GM15510 (cell line): ENCODE results near the gene TMEM43.

Experiments used
- POLR2A ChIP-seq: IDR thresholded peaks from 3 replicates; pipeline ENCODE4 v1.6.1; 2011; ENCODE audit warnings: borderline replicate concordance; ENCODE audit not compliant: insufficient read length; ENCODE audit errors: extremely low read depth

Gene TMEM43, protein sequence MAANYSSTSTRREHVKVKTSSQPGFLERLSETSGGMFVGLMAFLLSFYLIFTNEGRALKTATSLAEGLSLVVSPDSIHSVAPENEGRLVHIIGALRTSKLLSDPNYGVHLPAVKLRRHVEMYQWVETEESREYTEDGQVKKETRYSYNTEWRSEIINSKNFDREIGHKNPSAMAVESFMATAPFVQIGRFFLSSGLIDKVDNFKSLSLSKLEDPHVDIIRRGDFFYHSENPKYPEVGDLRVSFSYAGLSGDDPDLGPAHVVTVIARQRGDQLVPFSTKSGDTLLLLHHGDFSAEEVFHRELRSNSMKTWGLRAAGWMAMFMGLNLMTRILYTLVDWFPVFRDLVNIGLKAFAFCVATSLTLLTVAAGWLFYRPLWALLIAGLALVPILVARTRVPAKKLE

DNA sequence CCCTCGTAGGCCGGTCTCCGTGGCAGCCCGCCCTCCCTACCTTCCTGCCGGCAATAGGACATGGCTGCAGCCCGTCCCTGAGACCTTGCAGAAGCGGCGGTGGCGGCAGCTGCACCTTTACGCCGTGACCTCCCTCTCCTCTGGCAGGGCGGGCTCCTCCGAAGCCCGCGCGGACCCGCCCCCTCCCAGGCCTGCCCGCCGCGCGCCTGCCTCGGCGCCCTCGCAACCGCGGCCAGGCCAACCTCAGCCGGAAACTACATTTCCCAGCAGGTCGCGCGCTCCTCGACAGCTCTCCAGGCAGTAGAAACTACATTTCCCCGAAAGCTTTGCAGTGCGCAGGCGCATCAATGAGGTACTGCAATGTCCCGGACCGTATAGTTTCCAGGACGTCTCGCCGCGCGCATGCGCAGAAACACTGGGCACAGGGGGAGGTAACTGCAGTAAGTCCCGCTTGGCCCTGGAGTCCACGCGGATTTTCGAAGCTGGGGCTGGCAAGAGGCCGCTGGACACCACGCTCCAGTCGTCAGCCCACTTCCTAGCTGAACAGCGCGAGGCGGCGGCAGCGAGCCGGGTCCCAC lies at the start of gene TMEM43, which contains the start of gene CHCHD4:
Gene TMEM43 (plus strand): TSS at position 438 of the 578 bp plus-strand sequence. CDS start 142 bp downstream, outside the sequence.
Gene CHCHD4 (minus strand): TSS at position 256 of the 578 bp plus-strand sequence. CDS start 194 bp downstream, at position 62.
- TF ChIP-seq POLR2A: peak; percentile 39

DNA sequence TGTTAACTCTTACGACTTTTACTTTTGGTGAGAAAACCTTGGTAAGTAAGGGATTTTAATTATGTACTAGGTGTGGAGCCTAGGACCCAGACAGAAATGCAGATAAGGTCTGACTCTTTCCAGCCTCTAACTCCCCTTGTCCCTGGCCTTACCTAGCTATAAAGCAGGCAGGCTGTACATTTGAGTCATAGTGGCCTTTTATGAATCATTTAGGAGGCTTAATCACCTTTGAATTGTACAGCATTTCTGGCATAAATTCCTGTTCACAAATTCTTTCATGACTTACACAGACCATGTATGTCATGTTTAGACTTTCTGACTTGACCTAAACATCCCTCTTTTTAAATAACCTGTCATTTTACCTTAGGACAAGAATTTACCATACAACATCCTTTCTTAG lies 47.5 kb upstream of the TMEM43 start:
- no peak for TF ChIP-seq POLR2A

DNA sequence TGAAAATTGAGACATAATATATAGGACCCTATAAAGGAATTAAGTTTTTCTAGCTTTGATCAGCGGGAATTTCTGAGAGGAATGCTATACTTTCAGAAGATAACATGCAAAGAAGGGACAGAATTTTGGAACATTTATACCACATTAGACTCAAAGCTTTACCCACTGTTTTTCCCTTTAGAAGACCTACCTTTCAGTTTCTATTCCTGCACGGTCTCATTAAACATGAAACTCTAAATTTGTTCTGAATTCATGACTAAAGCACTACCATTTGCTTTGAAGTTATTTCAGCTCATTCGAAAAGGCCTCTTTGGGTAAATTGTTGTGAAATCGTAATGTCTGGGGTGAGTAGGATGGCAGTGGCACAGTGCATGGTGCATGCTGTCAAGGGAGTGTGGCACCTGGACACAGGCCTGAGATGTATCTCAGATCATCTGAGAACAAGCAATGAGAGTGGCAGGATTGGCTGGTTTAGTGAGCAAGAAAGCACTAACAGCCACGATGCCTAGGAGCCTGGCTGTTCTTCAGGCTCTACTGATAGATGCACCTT lies 42.7 kb upstream of the TMEM43 start:
- TF ChIP-seq POLR2A: no peak

DNA sequence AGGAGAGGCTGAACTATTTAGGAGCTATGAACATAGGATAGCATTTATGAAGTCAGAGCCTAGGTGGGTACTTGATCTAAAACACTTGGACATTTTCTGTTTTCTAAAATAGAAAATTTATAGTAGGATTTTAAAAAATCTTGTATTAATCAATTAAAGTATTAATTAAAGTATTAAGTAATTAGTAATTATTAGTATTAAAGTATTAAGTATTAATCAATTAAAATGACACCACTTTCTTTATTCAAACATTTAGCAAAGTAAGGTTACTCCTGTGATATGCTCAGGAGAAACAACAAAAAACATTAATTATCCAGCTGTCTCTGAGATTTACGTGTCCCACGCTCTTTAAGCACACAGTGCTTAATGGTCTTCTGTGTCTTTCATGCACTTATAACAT lies 32.4 kb upstream of the TMEM43 start:
- TF ChIP-seq POLR2A: no peak

DNA sequence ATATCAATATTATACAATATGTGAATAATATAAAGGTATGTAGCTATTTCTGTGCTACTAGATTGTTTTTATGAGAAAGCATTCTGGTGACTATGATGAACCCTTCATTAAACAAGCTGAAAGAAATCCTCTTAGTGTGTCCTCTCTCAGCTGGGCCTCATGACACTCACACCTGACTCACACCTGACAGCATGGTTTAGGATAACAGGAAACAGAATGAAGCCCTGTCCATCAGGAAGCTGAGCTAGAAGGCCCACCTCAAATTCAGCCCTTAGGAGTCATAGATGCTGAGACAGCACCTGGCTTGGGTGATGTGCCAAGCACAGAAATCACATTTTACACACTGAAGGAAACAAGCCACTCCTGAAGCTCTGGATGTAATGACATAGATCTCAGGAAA lies 31.0 kb upstream of the TMEM43 start:
- TF ChIP-seq POLR2A: no peak

DNA sequence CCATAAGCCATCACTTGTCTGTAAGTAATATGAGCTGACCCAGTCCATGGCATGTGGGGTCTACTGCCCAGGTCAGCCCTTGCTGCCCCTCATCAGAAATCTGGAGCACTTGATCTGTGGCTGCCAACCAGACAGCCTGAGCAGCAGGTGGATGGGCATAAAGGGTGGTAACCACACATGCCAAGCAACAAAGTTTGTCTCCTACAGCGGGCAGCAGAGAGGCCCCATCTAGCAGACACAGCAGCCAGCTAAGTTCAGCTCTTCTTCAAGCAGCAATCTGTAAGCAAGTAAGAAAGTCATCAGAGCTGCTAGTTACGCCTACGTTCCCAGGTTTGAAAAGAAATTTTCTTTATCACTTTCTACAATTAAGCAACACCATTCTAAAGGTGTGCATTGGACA lies 28.1 kb upstream of the TMEM43 start:
- TF ChIP-seq POLR2A: no peak

DNA sequence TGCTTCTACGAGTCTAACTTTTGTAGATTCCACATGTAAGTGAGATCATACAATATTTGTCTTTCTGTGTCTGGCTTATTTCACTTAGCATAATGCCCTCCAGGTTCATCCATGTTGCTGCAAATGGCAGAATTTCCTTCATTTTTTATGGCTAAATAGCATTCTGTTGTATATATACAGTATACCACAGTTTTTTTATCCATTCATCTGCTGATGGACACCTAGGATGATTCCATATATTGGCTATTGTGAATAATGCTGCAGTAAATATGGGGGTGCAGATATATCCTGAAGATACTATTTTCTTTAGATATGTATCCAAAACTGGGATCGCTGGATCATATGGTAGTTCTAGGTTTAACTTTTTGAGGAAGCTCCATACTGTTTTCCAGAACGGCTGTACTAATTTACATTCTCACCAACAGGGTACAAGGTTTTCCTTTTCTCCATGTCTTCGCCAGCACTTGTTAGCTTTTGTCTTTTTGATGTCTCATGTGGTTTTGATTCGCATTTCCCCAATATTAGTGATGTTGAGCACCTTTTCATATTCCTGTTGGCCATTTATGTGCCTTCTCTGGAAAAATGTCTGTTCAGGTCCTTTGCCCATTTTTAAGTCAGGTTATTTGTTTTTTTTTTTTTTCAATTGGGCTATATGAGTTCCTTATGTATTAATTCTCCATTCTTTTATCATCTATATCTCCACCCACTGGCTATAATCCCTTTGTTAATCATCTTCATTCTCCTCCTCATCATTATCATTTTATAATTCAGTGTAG lies 27.0 kb upstream of the TMEM43 start:
- TF ChIP-seq POLR2A: no peak

DNA sequence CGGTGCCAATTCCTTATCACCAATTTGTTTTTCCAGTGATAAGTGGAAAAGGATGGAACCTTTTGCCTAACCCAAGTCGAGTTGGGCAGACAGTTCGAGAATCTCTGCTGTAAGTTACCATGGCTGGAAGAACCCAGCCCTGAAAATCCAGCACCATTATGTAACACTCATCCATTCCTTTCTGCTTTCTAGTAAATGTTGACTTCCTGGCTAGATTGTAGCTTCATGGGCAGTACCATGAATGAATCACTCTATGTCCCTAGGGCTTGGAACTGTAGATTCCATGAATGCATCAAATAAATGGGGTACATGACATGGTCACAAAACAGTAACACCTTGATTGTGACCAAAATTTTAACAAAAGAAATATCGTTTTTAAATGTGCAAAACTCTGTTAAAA lies 14.2 kb upstream of the TMEM43 start:
- TF ChIP-seq POLR2A: no peak

DNA sequence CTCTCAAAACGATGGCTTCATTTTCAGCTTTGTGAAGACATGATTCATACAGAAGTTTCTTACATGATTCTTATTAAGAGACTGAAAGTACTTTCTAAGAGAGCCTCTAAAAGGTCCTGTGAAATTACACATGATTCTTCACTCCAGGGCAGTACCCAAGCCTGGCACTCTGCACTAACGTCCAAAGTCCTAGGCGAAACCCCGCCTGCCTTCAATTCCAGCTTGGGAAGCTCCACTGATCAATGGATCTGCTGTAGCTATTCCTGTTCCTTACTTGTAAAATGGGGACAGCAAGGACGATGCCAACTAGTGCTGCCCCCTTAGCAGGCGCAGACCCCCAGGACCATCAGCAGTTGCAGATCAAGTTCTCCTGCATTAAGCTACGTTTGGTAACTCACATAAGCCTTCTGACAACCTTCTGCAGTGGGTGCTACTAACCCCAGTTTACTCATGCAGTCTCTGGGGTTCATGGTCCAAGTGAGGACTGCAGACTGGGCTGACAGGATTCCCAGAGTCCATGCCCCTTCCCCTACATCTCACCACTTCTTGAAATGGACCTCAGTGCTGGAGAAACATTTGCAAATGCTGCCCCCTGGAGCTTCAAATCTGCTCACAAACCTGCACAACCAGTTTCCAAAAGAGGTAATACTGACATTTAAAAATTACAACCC lies 10.8 kb upstream of the TMEM43 start:
- TF ChIP-seq POLR2A: no peak

DNA sequence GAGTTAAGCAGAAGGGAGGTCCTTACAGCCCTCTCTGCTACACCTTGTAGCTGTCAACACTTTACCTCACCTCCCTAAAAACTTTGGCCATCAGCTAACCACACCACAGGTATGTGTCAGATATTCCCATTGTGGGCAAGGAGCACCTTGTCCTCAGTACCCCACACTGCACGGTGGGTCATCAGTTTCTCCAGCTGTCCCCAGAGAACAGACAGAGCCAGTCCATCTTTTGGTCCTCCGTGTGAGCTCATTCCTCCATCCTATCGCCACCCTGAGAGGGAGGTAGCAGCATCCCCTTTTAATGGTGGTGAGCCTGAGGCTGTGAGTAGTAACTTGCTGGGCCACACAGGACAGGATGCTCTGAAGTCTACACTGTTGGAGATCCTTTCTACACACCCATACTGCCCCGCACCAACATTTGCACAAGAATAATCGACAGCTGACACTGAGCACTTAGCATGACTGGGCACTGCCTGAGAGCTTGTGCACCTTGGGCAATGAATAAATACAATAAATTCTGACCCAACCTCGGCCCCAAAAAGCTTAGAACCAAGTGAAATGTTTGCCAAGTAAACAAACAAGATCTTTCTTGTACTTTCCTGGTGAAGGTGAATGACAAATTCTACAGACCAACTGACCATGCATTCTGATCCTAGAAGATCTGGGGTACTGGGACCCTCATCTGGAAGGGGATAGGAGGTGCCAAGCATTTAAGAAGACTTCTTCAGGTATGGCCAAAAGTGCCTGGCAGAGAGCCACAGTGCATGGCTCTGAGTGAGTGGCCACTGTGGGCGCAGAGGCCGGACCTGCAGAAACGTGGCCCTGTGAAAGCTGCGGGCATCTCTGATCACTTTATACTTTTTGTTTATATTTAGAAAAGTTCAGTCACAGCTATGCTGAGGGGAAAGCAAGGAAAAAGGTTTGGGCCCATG lies 7.1 kb upstream of the TMEM43 start:
- TF ChIP-seq POLR2A: no peak

DNA sequence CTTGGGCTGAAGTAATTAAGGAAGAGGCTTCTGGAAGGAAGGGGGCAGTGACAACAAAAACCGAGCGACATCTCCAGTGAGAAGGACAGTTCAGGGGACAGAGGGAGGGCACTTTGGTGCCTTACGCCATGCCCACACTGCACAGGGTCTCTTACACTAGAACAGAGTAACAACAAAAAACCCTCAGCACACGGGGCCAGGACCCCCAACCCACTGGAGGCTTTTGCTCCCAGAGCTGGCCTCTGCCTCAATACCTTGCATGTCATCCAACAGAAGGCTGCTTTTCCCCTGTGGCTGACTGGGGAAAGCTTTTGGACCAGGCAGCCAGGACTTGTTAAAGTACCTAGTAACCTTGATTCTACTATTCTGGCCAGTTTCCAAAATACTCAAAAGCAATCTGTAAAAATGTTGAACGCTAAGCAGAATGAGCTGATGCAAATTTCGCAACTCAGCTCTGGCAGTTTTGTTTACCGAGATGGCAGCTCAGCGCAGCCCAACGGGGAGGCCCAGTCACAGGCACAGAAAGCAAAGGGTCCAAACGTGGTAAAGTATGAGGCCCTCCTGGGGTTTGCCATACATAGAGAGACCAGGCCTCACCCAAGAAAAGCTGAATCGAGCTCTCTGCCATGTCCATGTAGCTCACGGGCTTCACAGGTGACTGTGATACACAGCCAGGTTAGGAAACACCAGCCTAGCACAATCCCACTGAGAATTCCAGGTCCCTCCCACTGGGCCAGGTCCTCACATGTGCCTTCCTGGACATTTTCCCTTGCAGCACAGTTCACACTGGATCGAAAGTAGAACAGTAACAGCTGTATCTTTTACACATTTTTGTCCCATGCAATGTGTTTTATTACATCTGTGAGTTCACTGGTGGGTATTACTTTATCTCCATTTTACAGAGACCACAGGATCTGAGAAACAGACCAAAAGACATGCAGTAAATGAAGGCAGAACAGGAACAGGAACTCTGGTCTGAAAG lies 6.2 kb upstream of the TMEM43 start:
- no peak for TF ChIP-seq POLR2A

DNA sequence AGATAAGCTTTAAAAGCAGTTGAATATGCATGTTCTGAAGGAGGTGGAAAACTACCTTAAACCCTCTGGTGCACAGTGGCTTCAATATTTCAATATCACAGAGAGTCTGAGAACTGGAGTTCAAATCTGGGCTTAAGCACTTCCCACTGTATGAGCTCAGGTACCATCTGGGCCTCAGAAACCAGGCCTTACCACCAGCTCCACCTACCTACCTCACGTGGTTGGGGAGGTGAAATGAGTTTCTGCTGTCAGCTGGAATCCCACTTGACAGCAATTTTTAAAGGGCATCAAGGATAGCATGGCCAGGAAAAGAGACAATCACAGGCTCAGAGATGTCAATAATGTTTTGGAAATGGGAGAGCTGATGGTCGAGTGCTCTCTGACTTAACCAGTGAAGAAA lies 5.2 kb upstream of the TMEM43 start:
- TF ChIP-seq POLR2A: no peak
